A673 (cell line): ENCODE data around the gene INAVA.
"Not testable (repeated sequence)": the region's sequence is repeated elsewhere in the genome, so short reads cannot be mapped to it uniquely, and the experiment has no call there.

ENCODE experiments used
- EZH2 ChIP-seq: fragments of 200-600 bp; sonication (generic); IDR thresholded peaks from 2 replicates; pipeline ENCODE4 v1.6.1; 2017; ENCODE audit warnings: borderline replicate concordance, low read depth, mild to moderate bottlenecking, mixed read lengths, antibody characterized with exemption, low read length; ENCODE audit not compliant: poor library complexity, severe bottlenecking
- TF ChIP-seq, protein P1 (sequence below): fragments of 300-800, 200-600 bp; sonication (generic); conservative IDR thresholded peaks from 2 replicates; pipeline ENCODE4 v1.5.1; 2017; ENCODE audit warnings: low read depth, mild to moderate bottlenecking, antibody characterized with exemption, low read length, moderate library complexity, mixed read lengths

- TF ChIP-seq EZH2, result not testable (repeated sequence)
- TF ChIP-seq, protein P1, sequence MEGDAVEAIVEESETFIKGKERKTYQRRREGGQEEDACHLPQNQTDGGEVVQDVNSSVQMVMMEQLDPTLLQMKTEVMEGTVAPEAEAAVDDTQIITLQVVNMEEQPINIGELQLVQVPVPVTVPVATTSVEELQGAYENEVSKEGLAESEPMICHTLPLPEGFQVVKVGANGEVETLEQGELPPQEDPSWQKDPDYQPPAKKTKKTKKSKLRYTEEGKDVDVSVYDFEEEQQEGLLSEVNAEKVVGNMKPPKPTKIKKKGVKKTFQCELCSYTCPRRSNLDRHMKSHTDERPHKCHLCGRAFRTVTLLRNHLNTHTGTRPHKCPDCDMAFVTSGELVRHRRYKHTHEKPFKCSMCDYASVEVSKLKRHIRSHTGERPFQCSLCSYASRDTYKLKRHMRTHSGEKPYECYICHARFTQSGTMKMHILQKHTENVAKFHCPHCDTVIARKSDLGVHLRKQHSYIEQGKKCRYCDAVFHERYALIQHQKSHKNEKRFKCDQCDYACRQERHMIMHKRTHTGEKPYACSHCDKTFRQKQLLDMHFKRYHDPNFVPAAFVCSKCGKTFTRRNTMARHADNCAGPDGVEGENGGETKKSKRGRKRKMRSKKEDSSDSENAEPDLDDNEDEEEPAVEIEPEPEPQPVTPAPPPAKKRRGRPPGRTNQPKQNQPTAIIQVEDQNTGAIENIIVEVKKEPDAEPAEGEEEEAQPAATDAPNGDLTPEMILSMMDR, result not testable (repeated sequence)
Observed at GRCh38 chr1:200911936-200912335, 17.2 kb downstream of the INAVA start.
